Tibial nerve (tissue), 4 donors: ENCODE measurements around the gene DHRSX.
"Not testable (repeated sequence)": the region's sequence is repeated elsewhere in the genome, so short reads cannot be mapped to it uniquely, and the experiment has no call there.

ENCODE experiments used
- EP300 ChIP-seq, 2 donors: sonication (generic); formaldehyde crosslinking; IDR thresholded peaks; one replicate each; pipeline ENCODE4 v1.6.1; 2017; ENCODE audit warnings: antibody characterized with exemption in 2 of 2, mild to moderate bottlenecking in 1 of 2
- POLR2A ChIP-seq, 2 donors: fragments of 450-650 bp; IDR thresholded peaks; one replicate each; pipeline ENCODE4 v1.6.1; 2017; ENCODE audit warnings: antibody characterized with exemption in 2 of 2, mild to moderate bottlenecking in 2 of 2, moderate library complexity in 2 of 2
- TF ChIP-seq, protein P1 (sequence below), 5 experiments: fragments of 200-600 bp in 3 of 5; fragments of 450-650 bp in 2 of 5; sonication (generic) in 3 of 5; IDR thresholded peaks; one replicate each; pipeline ENCODE4 v1.5.1; 2016 to 2019; ENCODE audit warnings: antibody characterized with exemption in 5 of 5, mild to moderate bottlenecking in 3 of 5, moderate library complexity in 2 of 5

DNA sequence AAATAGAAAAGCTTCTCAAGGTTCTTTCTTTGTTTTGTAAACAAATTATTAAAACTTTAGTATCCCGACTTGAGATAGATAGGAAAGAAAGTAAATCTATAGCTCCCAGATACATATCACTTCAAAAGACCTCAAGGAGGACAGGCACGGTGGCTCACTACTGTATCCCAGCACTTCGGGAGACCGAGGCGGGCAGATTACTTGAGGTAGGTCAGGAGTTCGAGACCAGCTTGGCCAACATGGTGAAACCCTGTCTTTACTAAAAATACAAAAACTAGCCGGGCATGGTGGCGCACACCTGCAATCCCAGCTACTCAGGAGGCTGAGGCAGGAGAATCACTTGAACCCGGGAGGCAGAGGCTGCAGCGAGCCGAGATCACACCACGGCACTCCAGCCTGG lies 260.0 kb downstream of the DHRSX start:
- TF ChIP-seq, protein P1, sequence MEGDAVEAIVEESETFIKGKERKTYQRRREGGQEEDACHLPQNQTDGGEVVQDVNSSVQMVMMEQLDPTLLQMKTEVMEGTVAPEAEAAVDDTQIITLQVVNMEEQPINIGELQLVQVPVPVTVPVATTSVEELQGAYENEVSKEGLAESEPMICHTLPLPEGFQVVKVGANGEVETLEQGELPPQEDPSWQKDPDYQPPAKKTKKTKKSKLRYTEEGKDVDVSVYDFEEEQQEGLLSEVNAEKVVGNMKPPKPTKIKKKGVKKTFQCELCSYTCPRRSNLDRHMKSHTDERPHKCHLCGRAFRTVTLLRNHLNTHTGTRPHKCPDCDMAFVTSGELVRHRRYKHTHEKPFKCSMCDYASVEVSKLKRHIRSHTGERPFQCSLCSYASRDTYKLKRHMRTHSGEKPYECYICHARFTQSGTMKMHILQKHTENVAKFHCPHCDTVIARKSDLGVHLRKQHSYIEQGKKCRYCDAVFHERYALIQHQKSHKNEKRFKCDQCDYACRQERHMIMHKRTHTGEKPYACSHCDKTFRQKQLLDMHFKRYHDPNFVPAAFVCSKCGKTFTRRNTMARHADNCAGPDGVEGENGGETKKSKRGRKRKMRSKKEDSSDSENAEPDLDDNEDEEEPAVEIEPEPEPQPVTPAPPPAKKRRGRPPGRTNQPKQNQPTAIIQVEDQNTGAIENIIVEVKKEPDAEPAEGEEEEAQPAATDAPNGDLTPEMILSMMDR (IDR thresholded peaks at IDR 0.05): not testable (repeated sequence)
- TF ChIP-seq POLR2A, EP300 (IDR thresholded peaks at IDR 0.05): not testable (repeated sequence)
